Epithelial cell of proximal tubule (primary cell): ENCODE results near the gene MGAT1. TPM values are rescaled to one million over a fixed set of nuclear protein-coding genes. Genes with fewer than 3 reads are reported as not detected.

Experiments
- DNase-seq: peaks from one replicate; pipeline ENCODE4 v3.0.0-alpha.2; 2011; ENCODE audit warnings: low read depth
- H3K4me3 ChIP-seq: 2 replicates; pipeline ENCODE4 v1.5.1; 2011; ENCODE audit warnings: low read depth, mild to moderate bottlenecking, low read length
- CTCF ChIP-seq: conservative IDR thresholded peaks from 2 replicates; pipeline ENCODE4 v1.5.1; 2012; ENCODE audit warnings: low read depth, mild to moderate bottlenecking, low read length
- total RNA-seq: library from RNA; depleted of rRNA; stranded (reverse); fragments of >200 nt; gene quantifications from 2 replicates; pipeline ENCODE4 v1.2.3, GENCODE V29; 2015

The MGAT1 gene
- 71.7 and 79.6 TPM in 2 replicates for total RNA-seq

- H3K4me3 ChIP-seq, result peak within 1 kb of the TSS; percentile 91
- no peak for DNase-seq
- TF ChIP-seq CTCF, result no peak
Measured at GRCh38 chr5:180802325-180803180, at the start of gene MGAT1. TSS of gene MGAT1 (minus strand) at chr5:180802806. CDS start at chr5:180792971, 9,835 bp downstream.

GRCh38 chr5:180850434-180851078, 48.0 kb upstream of the MGAT1 start:
- H3K4me3 ChIP-seq, result no peak overlapping the region
- TF ChIP-seq CTCF, result no peak

GRCh38 chr5:180849827-180850226, 47.2 kb upstream of the MGAT1 start:
- H3K4me3 ChIP-seq, result no peak overlapping the region
- TF ChIP-seq CTCF, result no peak
- no peak for DNase-seq

More at GRCh38 chr5:180850434-180851078, 48.0 kb upstream of the MGAT1 start:
- no peak for DNase-seq

GRCh38 chr5:180848878-180849277, 46.3 kb upstream of the MGAT1 start:
- DNase-seq, result no peak
- no peak for TF ChIP-seq CTCF
- no peak overlapping the region for H3K4me3 ChIP-seq

GRCh38 chr5:180848265-180848664, 45.7 kb upstream of the MGAT1 start:
- DNase-seq, result no peak
- H3K4me3 ChIP-seq, result no peak overlapping the region
- TF ChIP-seq CTCF, result no peak

DNA sequence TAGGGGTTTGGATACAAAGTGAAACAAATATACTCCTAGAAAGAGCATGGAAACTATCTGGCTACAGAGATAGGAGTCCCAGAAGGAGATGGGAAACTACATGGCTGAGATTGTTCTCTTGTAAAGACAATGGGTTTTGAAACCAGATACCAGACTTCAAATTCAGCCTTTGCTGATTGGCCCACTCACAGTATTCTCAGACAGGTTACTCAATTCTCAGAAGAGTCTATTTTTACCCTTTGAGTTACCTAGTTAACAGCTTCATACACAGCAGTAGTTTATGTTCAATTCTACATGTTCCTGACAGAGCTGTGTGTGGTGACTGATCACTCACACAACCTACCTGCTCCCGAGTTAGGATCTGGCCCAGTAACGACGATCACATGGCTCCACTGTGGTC, 44.4 kb upstream of the MGAT1 start:
- no peak overlapping the region for H3K4me3 ChIP-seq
- no peak for TF ChIP-seq CTCF
- DNase-seq, result no peak

DNA sequence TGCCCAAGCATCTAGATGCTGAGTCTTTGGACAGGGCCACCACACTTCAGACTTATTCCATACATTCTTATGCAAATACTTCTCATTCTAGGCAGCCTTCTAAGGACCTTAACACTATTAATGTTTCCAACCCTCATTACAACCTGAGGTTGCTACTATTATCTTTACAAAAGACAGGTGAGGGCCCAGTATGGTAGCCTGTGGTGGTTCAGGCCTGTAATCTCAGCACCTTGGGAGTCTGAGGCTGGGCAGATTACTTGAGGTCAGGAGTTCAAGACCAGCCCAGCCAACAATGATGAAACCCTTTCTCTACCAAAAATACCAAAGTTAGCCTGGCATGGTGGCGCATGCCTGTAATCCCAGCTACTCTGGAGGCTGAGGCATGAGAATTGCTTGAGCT, 42.3 kb upstream of the MGAT1 start:
- no peak overlapping the region for H3K4me3 ChIP-seq
- TF ChIP-seq CTCF, result no peak
- no peak for DNase-seq
